ENCODE results near the gene ESYT1.

Gene ESYT1

GRCh38 chr12:56127888-56128669, at the start of gene ESYT1:
Gene ESYT1, plus strand, starts transcription at chr12:56128267. Its CDS starts 53 bp downstream, at chr12:56128320.
- peak; percentile 97 to 100 for DNase-seq

GRCh38 chr12:56078427-56078826, 49.6 kb upstream of the ESYT1 start:
- DNase-seq, result no peak

- peak; percentile 18 to 35 for DNase-seq
These were observed 48.9 kb upstream of the ESYT1 start for GRCh38 chr12:56078931-56079722.

DNA sequence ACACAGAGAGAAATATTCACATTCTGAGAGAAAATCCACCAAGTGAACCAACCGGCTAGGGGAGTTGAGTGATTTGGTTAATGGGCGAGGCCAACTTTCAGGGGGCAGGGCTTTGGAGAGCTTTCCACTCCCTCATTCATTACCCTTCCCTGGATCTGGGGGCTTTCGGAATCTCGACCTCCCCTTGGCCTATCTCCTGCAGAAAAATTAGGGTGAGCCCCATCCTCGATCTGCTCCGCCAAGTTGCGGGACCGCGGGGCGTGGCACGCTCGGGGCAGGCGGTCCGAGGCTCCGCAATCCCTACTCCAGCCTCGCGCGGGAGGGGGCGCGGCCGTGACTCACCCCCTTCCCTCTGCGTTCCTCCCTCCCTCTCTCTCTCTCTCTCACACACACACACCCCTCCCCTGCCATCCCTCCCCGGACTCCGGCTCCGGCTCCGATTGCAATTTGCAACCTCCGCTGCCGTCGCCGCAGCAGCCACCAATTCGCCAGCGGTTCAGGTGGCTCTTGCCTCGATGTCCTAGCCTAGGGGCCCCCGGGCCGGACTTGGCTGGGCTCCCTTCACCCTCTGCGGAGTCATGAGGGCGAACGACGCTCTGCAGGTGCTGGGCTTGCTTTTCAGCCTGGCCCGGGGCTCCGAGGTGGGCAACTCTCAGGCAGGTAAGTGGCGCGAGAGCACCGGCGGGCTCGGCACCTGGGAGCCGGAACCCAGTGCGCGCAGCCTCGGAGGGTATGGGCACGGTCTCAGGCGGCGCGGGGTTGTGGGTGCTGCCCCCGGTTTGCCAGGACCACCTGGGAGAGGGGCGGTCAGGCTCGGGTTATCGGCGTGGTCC, 48.1 kb upstream of the ESYT1 start, which contains the start of gene ERBB3:
TSS of gene ERBB3 (plus strand) at position 443 of the 833 bp plus-strand sequence. CDS start at position 579, 136 bp downstream.
- peak; percentile 43 to 54 for DNase-seq

DNA sequence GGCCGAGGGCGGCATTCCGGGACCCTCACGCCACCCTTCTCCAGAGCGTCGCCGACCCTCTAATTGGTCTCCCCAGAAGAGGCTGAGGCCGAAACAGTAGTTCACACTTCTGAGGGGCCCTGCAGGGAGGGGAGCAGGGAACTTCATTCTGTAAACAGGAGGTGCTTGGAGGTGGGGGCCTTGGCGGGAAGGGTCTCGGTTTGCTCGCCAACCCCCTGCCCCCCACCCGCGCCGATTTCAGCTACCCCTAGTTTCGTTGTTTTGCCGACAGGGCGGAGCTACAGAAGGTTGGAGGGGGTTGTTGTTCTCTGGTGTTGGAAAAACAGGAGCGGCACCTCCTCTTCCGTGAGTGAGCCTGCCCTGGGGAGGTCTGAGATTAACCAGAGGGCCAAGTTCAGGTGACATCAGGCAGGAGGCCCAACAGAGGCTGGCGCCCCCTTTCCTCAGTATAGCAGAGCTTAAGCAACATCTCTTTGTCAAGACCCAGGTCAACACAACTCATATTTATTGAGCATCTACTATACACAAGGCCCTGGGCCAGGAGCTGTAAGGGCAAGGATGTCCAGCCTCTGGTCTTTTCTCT, 47.4 kb upstream of the ESYT1 start:
- no peak for DNase-seq

- DNase-seq, result no peak
These were observed 46.4 kb upstream of the ESYT1 start for GRCh38 chr12:56081393-56082347.

DNA sequence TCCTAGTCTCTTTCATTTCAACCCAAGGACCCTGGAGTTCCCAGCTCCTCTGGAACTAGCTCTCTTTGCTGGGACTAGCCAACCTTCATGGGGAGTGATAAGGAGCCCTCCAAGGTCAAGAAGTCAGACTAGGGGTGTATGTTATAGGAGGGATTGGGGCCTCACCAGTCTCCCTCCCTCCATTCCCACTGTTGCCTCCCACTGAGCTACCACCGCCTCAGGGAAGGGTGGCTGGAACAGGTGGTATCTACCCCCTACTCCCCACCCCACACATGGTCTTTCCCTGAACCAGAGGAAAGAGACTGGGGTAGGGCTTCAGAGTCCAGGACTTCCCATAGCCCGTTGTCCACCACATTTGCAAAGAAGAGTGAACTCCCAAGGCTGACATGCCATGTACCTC, 45.7 kb upstream of the ESYT1 start:
- DNase-seq, result no peak

DNA sequence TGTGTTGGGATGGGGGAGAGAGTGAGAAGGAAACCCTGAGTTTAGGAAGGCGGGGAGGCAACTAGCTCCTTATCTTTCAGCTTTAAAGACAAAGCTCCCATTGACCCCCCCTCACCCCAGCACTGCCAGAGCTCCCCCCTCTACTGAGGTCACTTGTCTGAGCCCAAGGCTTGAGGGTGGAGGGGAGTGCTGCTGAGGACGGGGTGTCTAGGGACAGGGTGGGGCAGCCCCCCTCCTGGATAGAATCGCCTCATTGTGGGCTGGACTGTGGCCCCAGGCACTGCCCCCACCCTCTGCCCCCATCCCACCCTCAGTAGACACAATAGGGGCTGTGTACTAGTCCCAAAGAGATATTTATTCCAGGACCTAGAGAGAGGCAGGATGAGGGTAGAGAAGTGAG, 45.1 kb upstream of the ESYT1 start:
- DNase-seq, result no peak

- DNase-seq, result no peak
These were observed 43.0 kb upstream of the ESYT1 start for GRCh38 chr12:56084958-56085543.

- no peak for DNase-seq
These were observed 42.0 kb upstream of the ESYT1 start for GRCh38 chr12:56086096-56086495.

DNA sequence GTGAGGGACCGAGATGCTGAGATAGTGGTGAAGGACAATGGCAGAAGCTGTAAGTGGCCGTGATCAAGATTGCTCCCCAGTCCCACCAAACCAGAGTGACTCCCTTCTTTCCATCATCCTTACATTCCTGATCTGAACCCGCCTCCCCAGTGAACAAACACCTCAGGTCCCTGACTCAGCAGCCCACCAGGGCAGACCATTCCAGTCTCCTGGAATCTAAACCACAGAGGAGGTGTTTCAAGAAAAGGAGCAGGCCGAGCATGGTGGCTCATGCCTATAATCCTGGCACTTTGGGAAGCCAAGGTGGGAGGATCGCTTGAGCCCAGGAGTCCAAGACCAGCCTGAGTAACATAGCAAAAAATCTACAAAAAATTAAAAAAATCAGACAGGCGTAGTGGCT, 41.5 kb upstream of the ESYT1 start:
- DNase-seq, result no peak

GRCh38 chr12:56087220-56087619, 40.8 kb upstream of the ESYT1 start:
- peak; percentile 12 to 20 for DNase-seq

DNA sequence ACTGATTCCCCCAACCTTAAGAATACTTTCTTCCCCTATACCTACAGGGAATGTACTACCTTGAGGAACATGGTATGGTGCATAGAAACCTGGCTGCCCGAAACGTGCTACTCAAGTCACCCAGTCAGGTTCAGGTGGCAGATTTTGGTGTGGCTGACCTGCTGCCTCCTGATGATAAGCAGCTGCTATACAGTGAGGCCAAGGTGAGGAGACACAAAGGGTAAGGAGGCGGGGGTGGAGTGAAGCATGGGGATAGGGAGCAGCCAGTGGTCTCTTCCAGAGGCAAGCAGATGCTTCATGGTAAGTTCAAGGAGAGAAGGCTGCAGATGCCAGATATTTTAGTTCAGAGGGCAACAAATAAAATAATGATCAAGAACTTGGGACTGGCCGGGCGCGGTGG, 30.3 kb upstream of the ESYT1 start:
- DNase-seq, result no peak

DNA sequence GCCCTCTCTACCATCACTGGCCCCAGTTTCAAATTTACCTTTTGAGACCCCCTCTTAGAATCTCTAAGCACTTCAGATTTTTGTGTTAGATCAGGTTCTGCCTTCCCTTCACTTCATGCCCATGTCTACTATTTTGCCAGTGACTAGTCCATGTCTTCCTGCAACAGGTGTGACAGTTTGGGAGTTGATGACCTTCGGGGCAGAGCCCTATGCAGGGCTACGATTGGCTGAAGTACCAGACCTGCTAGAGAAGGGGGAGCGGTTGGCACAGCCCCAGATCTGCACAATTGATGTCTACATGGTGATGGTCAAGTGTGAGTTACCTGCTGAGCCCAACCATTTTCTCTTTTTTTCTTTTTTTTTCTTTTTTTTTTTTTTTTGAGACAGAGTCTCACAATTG, 29.5 kb upstream of the ESYT1 start:
- DNase-seq, result no peak

DNA sequence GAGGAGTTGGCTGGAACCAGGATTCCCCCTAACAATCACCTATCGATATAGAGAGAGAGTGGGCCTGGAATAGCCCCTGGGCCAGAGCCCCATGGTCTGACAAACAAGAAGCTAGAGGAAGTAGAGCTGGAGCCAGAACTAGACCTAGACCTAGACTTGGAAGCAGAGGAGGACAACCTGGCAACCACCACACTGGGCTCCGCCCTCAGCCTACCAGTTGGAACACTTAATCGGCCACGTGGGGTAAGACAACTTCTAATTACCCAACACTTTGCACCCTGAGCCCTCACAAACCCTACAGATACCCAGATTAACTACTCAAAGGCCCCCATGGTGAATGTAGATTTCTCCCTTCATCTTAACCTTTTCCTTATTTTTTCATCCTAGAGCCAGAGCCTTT, 28.3 kb upstream of the ESYT1 start:
- DNase-seq, result no peak

GRCh38 chr12:56101045-56101444, 27.0 kb upstream of the ESYT1 start:
- DNase-seq, result no peak

DNA sequence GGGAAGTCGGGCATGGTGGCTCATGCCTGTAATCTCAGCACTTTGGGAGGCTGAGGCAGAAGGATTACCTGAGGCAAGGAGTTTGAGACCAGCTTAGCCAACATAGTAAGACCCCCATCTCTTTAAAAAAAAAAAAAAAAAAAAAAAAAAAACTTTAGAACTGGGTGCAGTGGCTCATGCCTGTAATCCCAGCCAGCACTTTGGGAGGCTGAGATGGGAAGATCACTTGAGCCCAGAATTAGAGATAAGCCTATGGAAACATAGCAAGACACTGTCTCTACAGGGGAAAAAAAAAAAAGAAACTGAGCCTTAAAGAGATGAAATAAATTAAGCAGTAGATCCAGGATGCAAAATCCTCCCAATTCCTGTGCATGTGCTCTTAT, 25.4 kb upstream of the ESYT1 start:
- no peak for DNase-seq

GRCh38 chr12:56103066-56103711, 24.9 kb upstream of the ESYT1 start:
- no peak for DNase-seq

DNA sequence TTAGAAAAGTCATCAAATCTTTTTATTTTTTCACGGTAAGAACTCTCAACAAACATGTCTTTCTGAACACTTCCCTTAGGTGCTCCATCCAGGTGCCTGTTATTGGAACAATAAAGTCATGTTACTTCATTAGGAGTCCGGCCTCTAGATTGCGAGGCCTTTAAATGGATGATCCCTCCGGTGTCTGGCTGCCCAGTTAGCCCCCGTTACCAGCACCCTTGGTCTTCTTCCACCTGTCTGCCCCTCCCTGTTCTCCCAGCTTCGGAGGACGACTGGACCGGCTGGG, 24.3 kb upstream of the ESYT1 start:
- DNase-seq, result no peak

DNA sequence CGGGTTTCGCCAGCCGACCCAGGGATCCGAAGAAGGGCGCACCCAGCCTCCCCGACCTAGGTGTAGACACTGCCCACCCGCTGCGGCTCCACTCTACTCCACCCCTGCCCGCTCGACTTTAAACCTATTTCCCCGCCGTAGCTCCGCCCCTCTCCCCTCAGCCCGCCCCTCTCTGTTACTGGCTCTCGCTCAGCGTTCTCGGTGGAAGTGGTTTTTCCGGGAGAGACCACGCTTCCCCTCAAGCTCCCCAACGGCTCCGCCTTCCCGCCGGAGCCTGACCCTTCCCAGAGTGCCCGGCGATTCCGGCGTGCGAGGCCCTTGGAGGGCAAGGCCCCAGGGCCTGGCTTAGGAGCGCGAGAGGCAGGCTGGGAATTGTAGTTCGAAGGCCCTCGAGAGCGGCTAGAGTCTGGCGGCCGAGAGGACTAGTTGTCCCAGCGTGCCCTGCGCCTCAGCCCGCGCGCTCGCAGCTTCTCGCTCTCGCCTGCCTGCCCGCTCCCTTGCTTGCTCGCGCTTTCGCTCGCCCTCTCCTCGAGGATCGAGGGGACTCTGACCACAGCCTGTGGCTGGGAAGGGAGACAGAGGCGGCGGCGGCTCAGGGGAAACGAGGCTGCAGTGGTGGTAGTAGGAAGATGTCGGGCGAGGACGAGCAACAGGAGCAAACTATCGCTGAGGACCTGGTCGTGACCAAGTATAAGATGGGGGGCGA, 23.8 kb upstream of the ESYT1 start, which contains the start of gene PA2G4:
TSS of gene PA2G4 (plus strand) at position 451 of the 706 bp plus-strand sequence. CDS start at position 630, 179 bp downstream.
- peak; percentile 94 to 99 for DNase-seq
